ENCODE measurements around the gene SASS6.

SASS6 gene

DNA sequence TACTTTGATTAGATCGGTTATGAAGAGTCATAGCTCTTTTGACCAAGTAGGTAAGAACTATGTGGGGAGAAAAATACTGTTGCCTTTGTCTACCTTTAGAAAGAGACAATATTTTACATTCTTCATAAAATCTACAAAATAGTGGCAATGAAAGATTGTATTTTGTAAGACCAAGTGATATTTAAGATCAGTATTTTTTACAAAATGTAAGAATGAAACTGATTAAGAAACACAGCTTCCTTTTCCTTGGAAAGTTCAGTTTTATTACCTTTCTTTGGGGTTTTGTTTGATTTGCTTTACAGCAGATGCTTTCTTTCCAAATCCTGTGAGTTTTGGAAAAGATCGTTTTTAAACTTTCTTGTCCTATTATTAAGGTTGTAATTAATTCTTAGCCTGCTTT, 93.1 kb downstream of the SASS6 start:
- no peak for DNase-seq (ENCODE audit: low read depth)

- peak; percentile 62 for DNase-seq (ENCODE audit: low read depth)
These were observed 94.0 kb downstream of the SASS6 start for GRCh38 chr1:100038660-100039287.

GRCh38 chr1:100037927-100038659, 94.6 kb downstream of the SASS6 start:
- DNase-seq (ENCODE audit: low read depth) = peak; percentile 87

- DNase-seq (ENCODE audit: low read depth) = no peak
These were observed 95.1 kb downstream of the SASS6 start for GRCh38 chr1:100037656-100037926.

- DNase-seq (ENCODE audit: low read depth) = peak; percentile 32
These were observed 95.7 kb downstream of the SASS6 start for GRCh38 chr1:100036718-100037655.

- DNase-seq (ENCODE audit: low read depth) = no peak
These were observed 97.5 kb downstream of the SASS6 start for GRCh38 chr1:100035214-100035613.

DNA sequence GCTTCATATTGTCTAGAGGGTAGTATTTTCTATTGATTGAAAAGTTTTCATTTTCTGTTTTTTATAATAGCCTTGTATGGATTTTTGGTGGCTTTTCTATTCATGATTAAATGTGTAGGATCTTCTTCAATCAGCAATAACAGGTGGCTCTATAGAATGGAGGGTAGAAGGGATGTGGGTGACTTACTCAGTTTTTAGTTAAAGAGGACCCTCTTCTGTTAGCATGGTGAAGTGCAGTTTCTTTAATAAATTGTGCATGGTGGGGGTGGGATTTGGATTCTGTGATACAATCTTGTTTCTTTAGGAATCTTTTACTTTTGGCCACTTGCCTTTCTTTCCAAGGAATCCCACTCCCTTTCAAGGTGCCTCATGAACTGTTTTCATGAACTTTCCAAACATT, 98.3 kb downstream of the SASS6 start:
- DNase-seq (ENCODE audit: low read depth) = no peak
